HG03025 (cell line): ENCODE measurements around the gene RIMS4.

Experiments used
- ATAC-seq: cut with Tn5 transposase; IDR thresholded peaks from one replicate; pipeline ENCODE4 v1.9.1; 2021; ENCODE audit warnings: mild to moderate bottlenecking, moderate library complexity; ENCODE audit not compliant: unreplicated experiment, low FRiP score

The RIMS4 gene

GRCh38 chr20:44743916-44744655 is 66.3 kb downstream of the RIMS4 start:
- no peak for ATAC-seq

- no peak for ATAC-seq
These were observed 67.2 kb downstream of the RIMS4 start for GRCh38 chr20:44743080-44743701.

GRCh38 chr20:44742304-44743079 is 67.9 kb downstream of the RIMS4 start:
- ATAC-seq = no peak

- no peak for ATAC-seq
These were observed 70.4 kb downstream of the RIMS4 start for GRCh38 chr20:44739942-44740341.

- ATAC-seq = no peak
These were observed 71.4 kb downstream of the RIMS4 start for GRCh38 chr20:44738813-44739477.

GRCh38 chr20:44737116-44737515 is 73.2 kb downstream of the RIMS4 start:
- ATAC-seq = no peak

GRCh38 chr20:44736170-44737021 is 74.0 kb downstream of the RIMS4 start:
- ATAC-seq = no peak

- ATAC-seq = no peak
These were observed 74.6 kb downstream of the RIMS4 start for GRCh38 chr20:44735816-44736169.

- no peak for ATAC-seq
These were observed 75.4 kb downstream of the RIMS4 start for GRCh38 chr20:44734938-44735337.

- no peak for ATAC-seq
These were observed 76.8 kb downstream of the RIMS4 start for GRCh38 chr20:44733341-44734069.

GRCh38 chr20:44732327-44732726 is 78.0 kb downstream of the RIMS4 start:
- no peak for ATAC-seq

- no peak for ATAC-seq
These were observed 78.7 kb downstream of the RIMS4 start for GRCh38 chr20:44731657-44732056.

GRCh38 chr20:44730441-44730840 is 79.9 kb downstream of the RIMS4 start:
- ATAC-seq = no peak

GRCh38 chr20:44728801-44729443 is 81.4 kb downstream of the RIMS4 start:
- no peak for ATAC-seq

- no peak for ATAC-seq
These were observed 82.7 kb downstream of the RIMS4 start for GRCh38 chr20:44727651-44728050.

GRCh38 chr20:44727039-44727438 is 83.3 kb downstream of the RIMS4 start:
- ATAC-seq = no peak

GRCh38 chr20:44725837-44726236 is 84.5 kb downstream of the RIMS4 start:
- no peak for ATAC-seq

- ATAC-seq = no peak
These were observed 85.8 kb downstream of the RIMS4 start for GRCh38 chr20:44724423-44725091.
